A549 (cell line): Measurements from ENCODE around the gene TMCC2. TPM values are rescaled to one million over a fixed set of nuclear protein-coding genes. Genes with fewer than 3 reads are reported as not detected.
A peak's percentile ranks its signal among the peaks of the same experiment; 100 is the strongest.
"Not testable (repeated sequence)": the region's sequence is repeated elsewhere in the genome, so short reads cannot be mapped to it uniquely, and the experiment has no call there.

Experiments
- ATAC-seq, 2 experiments: fragments of 200-7000 bp in 1 of 2; fragments of >200 bp in 1 of 2; cut with Nextera tagmentation in 1 of 2; cut with Tn5 transposase in 1 of 2; 3 replicates each; pipeline versions ENCODE4 v1.8.0 to v1.9.1; 2018 to 2020; ENCODE audit warnings: mild to moderate bottlenecking in 1 of 2, moderate library complexity in 1 of 2
- CTCF ChIA-PET: fragments of 300-600 bp; sonication (Branson Sonifier 250); formaldehyde crosslinking; extraction: SDS; loops from one replicate; lab custom pipeline; 2021; ENCODE audit warnings: antibody characterized with exemption, inconsistent platforms; lab: Yijun Ruan, JAX
- POLR2A ChIA-PET: fragments of 350-600 bp; formaldehyde crosslinking; extraction: SDS; loops from one replicate; lab custom pipeline; 2021; ENCODE audit warnings: antibody characterized with exemption, inconsistent platforms; lab: Yijun Ruan, JAX
- DNase-seq, 2 experiments: peaks; one replicate each; pipeline versions ENCODE4 v3.0.0 to v3.0.0-alpha.2; 2011 to 2016; ENCODE audit warnings: low read depth in 1 of 2, low spot score in 1 of 2
- FAIRE-seq: peaks from 2 replicates; lab custom pipeline; 2011; peaks lifted over from hg19 to GRCh38; lab: Jason Lieb, UNC
- H3K27ac ChIP-seq, 2 experiments: fragments of >200 bp; sonication (Bioruptor Twin); formaldehyde crosslinking; 3 replicates each; pipeline ENCODE4 v1.5.1; 2016 to 2017
- H3K4me1 ChIP-seq: fragments of >200 bp; sonication (Bioruptor Twin); formaldehyde crosslinking; 3 replicates; pipeline ENCODE4 v1.6.1; 2016
- H3K4me2 ChIP-seq: fragments of >200 bp; sonication (Bioruptor Twin); formaldehyde crosslinking; 3 replicates; pipeline ENCODE4 v1.6.1; 2016
- H3K4me3 ChIP-seq: fragments of >200 bp; sonication (Bioruptor Twin); formaldehyde crosslinking; 3 replicates; pipeline ENCODE4 v1.5.1; 2016
- H3K9me3 ChIP-seq: fragments of >200 bp; sonication (Bioruptor Twin); formaldehyde crosslinking; 3 replicates; pipeline ENCODE4 v1.6.1; 2016
- BCL3 ChIP-seq: fragments of >200 bp; sonication (Bioruptor Twin); formaldehyde crosslinking; IDR thresholded peaks from 3 replicates; pipeline ENCODE4 v1.6.1; 2016
- BHLHE40 ChIP-seq: IDR thresholded peaks from 2 replicates; pipeline ENCODE4 v1.6.1; 2012; ENCODE audit warnings: low read depth, low read length, inconsistent platforms
- E2F6 ChIP-seq: IDR thresholded peaks from 2 replicates; pipeline ENCODE4 v1.6.1; 2012; ENCODE audit warnings: low read depth, borderline replicate concordance
- EHMT2 ChIP-seq: fragments of 200-600 bp; sonication (generic); IDR thresholded peaks from 2 replicates; pipeline ENCODE4 v1.6.1; 2016; ENCODE audit warnings: antibody characterized with exemption, low read depth, mild to moderate bottlenecking, moderate library complexity
- FOSB ChIP-seq: fragments of 250-450 bp; sonication (Bioruptor Pico); IDR thresholded peaks from 2 replicates; pipeline ENCODE4 v1.5.0; 2020; ENCODE audit warnings: mild to moderate bottlenecking, moderate library complexity
- FOSL2 ChIP-seq, 2 experiments: fragments of 450-650 bp in 1 of 2; fragments of >200 bp in 1 of 2; sonication (Bioruptor Twin) in 1 of 2; formaldehyde crosslinking; IDR thresholded peaks; 2 replicates each; pipeline versions ENCODE4 v1.5.0 to v1.6.1; 2016 to 2020; ENCODE audit warnings: mild to moderate bottlenecking in 1 of 2, moderate library complexity in 1 of 2
- GATA3 ChIP-seq: IDR thresholded peaks from 2 replicates; pipeline ENCODE4 v1.6.1; 2012; ENCODE audit warnings: borderline replicate concordance
- HEYL ChIP-seq: fragments of 250-450 bp; sonication (Bioruptor Pico); IDR thresholded peaks from 2 replicates; pipeline ENCODE4 v1.8.0; 2021; ENCODE audit warnings: mild to moderate bottlenecking, moderate library complexity
- JUNB ChIP-seq: fragments of >200 bp; sonication (Bioruptor Twin); formaldehyde crosslinking; IDR thresholded peaks from 2 replicates; pipeline ENCODE4 v1.6.1; 2016
- MYC ChIP-seq: IDR thresholded peaks from 2 replicates; pipeline ENCODE4 v1.6.1; 2012; ENCODE audit warnings: mild to moderate bottlenecking, inconsistent platforms, low read length, improper control_type of control experiment, borderline replicate concordance
- NFE2L2 ChIP-seq: fragments of 150-350 bp; conservative IDR thresholded peaks from 2 replicates; pipeline ENCODE4 v1.6.1; 2014; ENCODE audit warnings: low read length
- POLR2AphosphoS2 ChIP-seq: conservative IDR thresholded peaks from 2 replicates; pipeline ENCODE4 v1.6.1; 2012; ENCODE audit warnings: low read length, improper control_type of control experiment, inconsistent platforms
- RCOR1 ChIP-seq: fragments of 150-350 bp; IDR thresholded peaks from 2 replicates; pipeline ENCODE4 v1.6.1; 2014; ENCODE audit warnings: antibody characterized with exemption, low read length, low read depth
- RNF2 ChIP-seq: fragments of 200-600 bp; sonication (generic); IDR thresholded peaks from 2 replicates; pipeline ENCODE4 v1.6.1; 2016; ENCODE audit warnings: low read depth, mild to moderate bottlenecking, antibody characterized with exemption, moderate library complexity, borderline replicate concordance
- TP53 ChIP-seq: fragments of 250-450 bp; sonication (Bioruptor Pico); IDR thresholded peaks from 2 replicates; pipeline ENCODE4 v1.5.0; 2021; ENCODE audit warnings: mild to moderate bottlenecking, moderate library complexity
- ZNF302 ChIP-seq: fragments of 250-450 bp; sonication (Bioruptor Pico); IDR thresholded peaks from 2 replicates; pipeline ENCODE4 v1.9.0; 2021; ENCODE audit warnings: inconsistent platforms, mild to moderate bottlenecking, moderate library complexity
- WGBS: methylation state at CpG from one replicate; pipeline ENCODE4 v1.1.6; 2017; ENCODE audit errors: missing lambda C conversion rate; 5-methylcytosine and 5-hydroxymethylcytosine counted together
- polyA plus RNA-seq, 4 experiments: library from polyadenylated mRNA; depleted of rRNA in 3 of 4; stranded (reverse); fragments of >200 nt; fragmentation: RNase III in 1 of 4; extraction: RNeasy Plus Mini Kit Qiagen cat#74134 plus additional on column Dnase treatment in 1 of 4; gene quantifications; 2 replicates in 3 of 4; 3 replicates in 1 of 4; pipeline ENCODE4 v1.2.3, GENCODE V29; 2011 to 2017
- TF ChIP-seq, protein P1 (sequence below): fragments of >200 bp; sonication (Bioruptor Twin); formaldehyde crosslinking; IDR thresholded peaks from 2 replicates; pipeline ENCODE4 v1.6.1; 2016
- TF ChIP-seq, protein P2 (sequence below): IDR thresholded peaks from 2 replicates; pipeline ENCODE4 v1.6.1; 2012

Gene TMCC2
- polyA plus RNA-seq, 2 of the 4 experiments (the other 2 are of a cell fraction), result 1.7 to 3.2 TPM

GRCh38 chr1:205294934-205295333 is 67.2 kb downstream of the TMCC2 start:
- WGBS, result 22% methylated on average over 5 of the region's 5 CpGs
- no peak for FAIRE-seq
- Histone ChIP-seq H3K4me1 (peaks cover 84% of the 10 kb centered on the region), H3K4me3 (no peak overlapping the region)
- ATAC-seq, result no peak; a peak in 1 of 6 replicates
- DNase-seq, result no peak
- TF ChIP-seq RNF2, result no peak
- TF ChIP-seq RCOR1, result no peak
- TF ChIP-seq, all 56 proteins: peak for 0
- CTCF ChIA-PET, result interaction anchor here (1.1 to 89.2 kb wide), 4 partner anchors 5 to 136 kb away, joined by 3 to 3627 read pairs (median 1816); partner anchors contain the start of genes KLHDC8A and NUAK2
- H3K4me2 ChIP-seq, result peak overlapping the region; percentile 72
- peak overlapping the region; percentile 98 to 99 for H3K27ac ChIP-seq
- POLR2A ChIA-PET, result interaction anchor here (0.9 to 2.5 kb wide), 4 partner anchors 10 to 26 kb away, joined by 4 to 19 read pairs (median 9); partner anchors contain the start of gene NUAK2
- H3K9me3 ChIP-seq, result no peaks in the 10 kb centered on the region

- H3K4me2 ChIP-seq, result peak overlapping the region; percentile 68; the same call in 2 of the 3 replicates
- TF ChIP-seq FOSB (CRISPR knock-in tag) (no peak), NFE2L2 (no peak)
- no peaks in the 10 kb centered on the region for H3K9me3 ChIP-seq
- no peak overlapping the region for H3K4me3 ChIP-seq
- FAIRE-seq, result no peak
- peaks cover 96% of the 10 kb centered on the region for H3K4me1 ChIP-seq
- DNase-seq, result no peak
- WGBS, result 85% methylated on average over 2 of the region's 2 CpGs
- ChIA-PET POLR2A (interaction anchor here (2.5 kb wide), 1 partner anchor 25 kb away, joined by 19 read pairs; the partner anchor contains the start of gene NUAK2), CTCF (interaction anchor here (67.1 to 89.2 kb wide), 2 partner anchors 7 to 29 kb away, joined by 3627 read pairs; partner anchors contain the start of genes KLHDC8A and NUAK2)
- ATAC-seq, result no peak
- H3K27ac ChIP-seq, result peak overlapping the region; percentile 98 to 99
These were observed 68.4 kb downstream of the TMCC2 start for GRCh38 chr1:205296154-205296553.

DNA sequence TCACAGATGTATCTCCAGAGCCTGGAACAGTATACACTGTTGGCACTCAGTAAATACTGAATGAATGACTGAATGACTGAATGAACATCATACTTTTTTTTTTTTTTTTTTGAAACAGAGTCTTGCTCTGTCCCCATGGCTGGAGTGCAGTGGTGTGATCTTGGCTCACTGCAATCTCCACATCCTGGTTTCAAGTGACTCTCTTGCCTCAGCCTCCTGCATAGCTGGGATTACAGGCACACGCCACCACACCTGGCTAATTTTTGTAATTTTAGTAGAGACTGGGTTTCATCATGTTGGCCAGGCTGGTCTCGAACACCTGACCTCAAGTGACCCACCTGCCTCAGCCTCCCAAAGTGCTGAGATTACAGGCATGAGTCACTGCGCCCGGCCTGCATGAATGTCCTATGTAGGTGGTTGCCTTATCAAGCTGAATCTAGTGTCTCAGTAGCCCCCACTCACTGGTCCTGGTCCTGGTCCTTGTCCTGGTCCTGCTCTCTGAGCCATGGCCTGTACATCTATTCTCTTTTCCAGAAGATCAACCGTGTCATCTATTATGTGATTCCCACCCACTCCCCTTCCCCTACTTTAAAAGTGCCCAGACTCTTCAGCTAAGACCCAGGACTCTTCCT is 69.9 kb downstream of the TMCC2 start:
- Histone ChIP-seq H3K27ac (peak overlapping the region; percentile 98 to 99), H3K4me2 (peak overlapping the region; percentile 68), H3K4me1 (peaks cover 94% of the 10 kb centered on the region)
- not testable (repeated sequence) for FAIRE-seq; H3K4me3 ChIP-seq; H3K9me3 ChIP-seq; TF ChIP-seq FOSL2 (IDR thresholded peaks at IDR 0.05)
- ChIA-PET CTCF (interaction anchor here (1.5 to 89.2 kb wide), 3 partner anchors 8 to 188 kb away, joined by 3 to 3627 read pairs (median 3627); partner anchors contain the start of genes KLHDC8A and NUAK2), POLR2A (interaction anchor here (1.5 to 5.4 kb wide), 7 partner anchors 12 to 27 kb away, joined by 7 to 49 read pairs (median 12); partner anchors contain the start of gene NUAK2)
- DNase-seq, result peak in 1 of 2 experiments; percentile 63
- peak in 1 of 2 experiments; percentile 0; a peak in 2 of 6 replicates for ATAC-seq
- WGBS, result 37% methylated on average over 5 of the region's 5 CpGs
- TF ChIP-seq FOSL2 (CRISPR knock-in tag; IDR thresholded peaks at IDR 0.05) (peak; percentile 60), ZNF302 (CRISPR knock-in tag) (0 out of 2 replicates have a peak, but pooled peaks have one; percentile 14), RCOR1 (0 out of 2 replicates have a peak, but pooled peaks have one; percentile 11), TP53 (peak; percentile 75; the same call in 1 of the 2 replicates)

GRCh38 chr1:205298191-205298994 is 70.6 kb downstream of the TMCC2 start:
- FAIRE-seq, result peak; percentile 86
- TF ChIP-seq JUNB (peak; percentile 98), HEYL (CRISPR knock-in tag) (peak; percentile 73; the same call in 1 of the 2 replicates), BCL3 (peak; percentile 92; the same call in 2 of the 3 replicates), POLR2AphosphoS2 (no peak; the same call in 1 of the 2 replicates), BHLHE40 (no peak), GATA3 (peak; percentile 99), FOSB (CRISPR knock-in tag) (peak; percentile 88), EHMT2 (no peak), MYC (no peak), RCOR1 (no peak), E2F6 (0 out of 2 replicates have a peak, but pooled peaks have one; percentile 54), ZNF302 (CRISPR knock-in tag) (peak; percentile 94), NFE2L2 (no peak; the same call in 1 of the 2 replicates)
- TF ChIP-seq, protein P1, sequence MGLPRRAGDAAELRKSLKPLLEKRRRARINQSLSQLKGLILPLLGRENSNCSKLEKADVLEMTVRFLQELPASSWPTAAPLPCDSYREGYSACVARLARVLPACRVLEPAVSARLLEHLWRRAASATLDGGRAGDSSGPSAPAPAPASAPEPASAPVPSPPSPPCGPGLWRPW, result peak; percentile 53
- TF ChIP-seq, protein P2, sequence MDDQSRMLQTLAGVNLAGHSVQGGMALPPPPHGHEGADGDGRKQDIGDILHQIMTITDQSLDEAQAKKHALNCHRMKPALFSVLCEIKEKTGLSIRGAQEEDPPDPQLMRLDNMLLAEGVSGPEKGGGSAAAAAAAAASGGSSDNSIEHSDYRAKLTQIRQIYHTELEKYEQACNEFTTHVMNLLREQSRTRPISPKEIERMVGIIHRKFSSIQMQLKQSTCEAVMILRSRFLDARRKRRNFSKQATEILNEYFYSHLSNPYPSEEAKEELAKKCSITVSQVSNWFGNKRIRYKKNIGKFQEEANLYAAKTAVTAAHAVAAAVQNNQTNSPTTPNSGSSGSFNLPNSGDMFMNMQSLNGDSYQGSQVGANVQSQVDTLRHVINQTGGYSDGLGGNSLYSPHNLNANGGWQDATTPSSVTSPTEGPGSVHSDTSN, result peak; percentile 92

More at GRCh38 chr1:205298191-205298994, 70.6 kb downstream of the TMCC2 start:
- DNase-seq (peak; percentile 91 to 99), ATAC-seq (peak; percentile 44 to 50)
- Histone ChIP-seq H3K4me2 (peak overlapping the region; percentile 68), H3K4me1 (peaks cover 94% of the 10 kb centered on the region), H3K27ac (peak overlapping the region; percentile 98 to 99), H3K4me3 (no peak overlapping the region), H3K9me3 (no peaks in the 10 kb centered on the region)
- CTCF ChIA-PET, result interaction anchor here (1.3 to 89.2 kb wide), 4 partner anchors 9 to 188 kb away, joined by 3 to 3627 read pairs (median 1816); partner anchors contain the start of genes KLHDC8A and NUAK2
- POLR2A ChIA-PET, result interaction anchor here (1.5 to 5.4 kb wide), 7 partner anchors 12 to 27 kb away, joined by 7 to 49 read pairs (median 12); partner anchors contain the start of gene NUAK2
- WGBS, result 9% methylated on average over 9 of the region's 9 CpGs
